Measurements from ENCODE around the gene TEX54. TPM values are rescaled to one million over a fixed set of nuclear protein-coding genes. Genes with fewer than 3 reads are reported as not detected.

Gene TEX54
- total and polyA plus RNA-seq, 2 of the 13 experiments (the other 11 are each of a cell fraction or from before 2014, with no cell fraction given): not detected

DNA sequence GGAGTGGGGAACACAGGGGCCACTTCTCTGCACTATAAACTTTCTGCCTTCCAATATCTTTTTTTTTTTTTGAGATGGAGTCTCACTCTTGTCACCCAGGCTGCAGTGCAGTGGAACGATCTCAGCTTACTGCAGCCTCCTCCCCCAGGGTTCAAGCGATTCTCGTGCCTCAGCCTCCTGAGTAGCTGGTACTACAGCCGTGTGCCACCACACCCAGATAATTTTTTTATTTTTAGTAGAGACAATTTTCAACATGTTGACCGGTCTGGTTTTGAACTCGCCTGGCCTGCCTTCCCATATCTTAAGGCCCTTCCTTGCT lies 49.7 kb upstream of the TEX54 start (continued):
- TF ChIP-seq ZSCAN22 (CRISPR knock-in tag; IDR thresholded peaks at IDR 0.05) (no peak), SMYD3 (CRISPR knock-in tag; IDR thresholded peaks at IDR 0.05) (no peak)
- TF ChIP-seq, protein P1, sequence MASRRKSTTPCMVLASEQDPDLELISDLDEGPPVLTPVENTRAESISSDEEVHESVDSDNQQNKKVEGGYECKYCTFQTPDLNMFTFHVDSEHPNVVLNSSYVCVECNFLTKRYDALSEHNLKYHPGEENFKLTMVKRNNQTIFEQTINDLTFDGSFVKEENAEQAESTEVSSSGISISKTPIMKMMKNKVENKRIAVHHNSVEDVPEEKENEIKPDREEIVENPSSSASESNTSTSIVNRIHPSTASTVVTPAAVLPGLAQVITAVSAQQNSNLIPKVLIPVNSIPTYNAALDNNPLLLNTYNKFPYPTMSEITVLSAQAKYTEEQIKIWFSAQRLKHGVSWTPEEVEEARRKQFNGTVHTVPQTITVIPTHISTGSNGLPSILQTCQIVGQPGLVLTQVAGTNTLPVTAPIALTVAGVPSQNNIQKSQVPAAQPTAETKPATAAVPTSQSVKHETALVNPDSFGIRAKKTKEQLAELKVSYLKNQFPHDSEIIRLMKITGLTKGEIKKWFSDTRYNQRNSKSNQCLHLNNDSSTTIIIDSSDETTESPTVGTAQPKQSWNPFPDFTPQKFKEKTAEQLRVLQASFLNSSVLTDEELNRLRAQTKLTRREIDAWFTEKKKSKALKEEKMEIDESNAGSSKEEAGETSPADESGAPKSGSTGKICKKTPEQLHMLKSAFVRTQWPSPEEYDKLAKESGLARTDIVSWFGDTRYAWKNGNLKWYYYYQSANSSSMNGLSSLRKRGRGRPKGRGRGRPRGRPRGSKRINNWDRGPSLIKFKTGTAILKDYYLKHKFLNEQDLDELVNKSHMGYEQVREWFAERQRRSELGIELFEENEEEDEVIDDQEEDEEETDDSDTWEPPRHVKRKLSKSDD (CRISPR knock-in tag; IDR thresholded peaks at IDR 0.05; ENCODE audit: low read depth): no peak
- TF ChIP-seq, protein P2, sequence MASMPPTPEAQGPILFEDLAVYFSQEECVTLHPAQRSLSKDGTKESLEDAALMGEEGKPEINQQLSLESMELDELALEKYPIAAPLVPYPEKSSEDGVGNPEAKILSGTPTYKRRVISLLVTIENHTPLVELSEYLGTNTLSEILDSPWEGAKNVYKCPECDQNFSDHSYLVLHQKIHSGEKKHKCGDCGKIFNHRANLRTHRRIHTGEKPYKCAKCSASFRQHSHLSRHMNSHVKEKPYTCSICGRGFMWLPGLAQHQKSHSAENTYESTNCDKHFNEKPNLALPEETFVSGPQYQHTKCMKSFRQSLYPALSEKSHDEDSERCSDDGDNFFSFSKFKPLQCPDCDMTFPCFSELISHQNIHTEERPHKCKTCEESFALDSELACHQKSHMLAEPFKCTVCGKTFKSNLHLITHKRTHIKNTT (CRISPR knock-in tag; IDR thresholded peaks at IDR 0.05): no peak

DNA sequence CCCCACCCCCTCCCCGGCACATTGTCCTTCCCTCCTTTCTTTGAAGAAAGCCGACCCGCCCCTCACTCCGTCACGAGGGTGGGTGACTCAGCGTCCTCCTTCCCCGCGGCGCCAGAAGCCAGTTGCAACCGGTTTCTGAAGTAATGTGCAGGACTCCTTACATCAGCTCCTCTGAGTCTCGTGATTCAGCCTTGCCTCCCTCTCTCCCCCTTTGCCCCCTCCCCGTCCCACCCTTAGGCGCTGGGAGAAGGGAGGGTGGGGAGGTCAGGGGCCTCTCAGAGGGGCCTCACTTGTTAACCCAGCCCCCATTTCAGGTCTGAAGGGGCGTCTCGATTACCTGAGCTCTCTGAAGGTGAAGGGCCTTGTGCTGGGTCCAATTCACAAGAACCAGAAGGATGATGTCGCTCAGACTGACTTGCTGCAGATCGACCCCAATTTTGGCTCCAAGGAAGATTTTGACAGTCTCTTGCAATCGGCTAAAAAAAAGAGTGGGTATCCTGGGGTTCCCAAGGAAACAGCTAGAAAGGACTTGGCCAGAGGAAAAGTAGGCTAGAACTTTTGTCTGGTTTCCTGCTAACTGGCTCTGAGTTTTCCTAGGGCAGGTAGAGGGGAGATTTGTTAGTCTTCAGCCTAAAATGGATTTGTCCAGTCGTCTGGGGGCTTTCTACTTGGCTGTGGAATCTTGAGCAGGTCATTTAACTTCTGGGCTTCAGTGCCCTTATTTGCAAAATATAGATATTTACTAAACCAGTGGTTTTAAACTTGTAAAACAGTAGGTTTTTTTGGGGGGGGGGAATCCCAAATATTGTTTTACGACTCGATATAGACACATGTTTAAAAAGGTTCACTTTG lies 49.2 kb upstream of the TEX54 start:
- in situ Hi-C loops (cut with HindIII; ENCODE audit: extremely low pct_ligation_motif_present, low pct_unique_long_range_greater_than_20kb) (no loop called here), intact Hi-C loops (cut with micrococcal nuclease; ENCODE audit: unreplicated experiment) (loop anchor here (1.0 to 2.0 kb wide), 2 partner anchors 26 to 95 kb away; partner anchors contain the start of gene TMEM179B)
- FAIRE-seq (peak; percentile 30), DNase-seq (ENCODE audit: low spot score) (peak; percentile 88), ATAC-seq (peak; percentile 33)
- H4K20me1 ChIP-seq (ENCODE audit: insufficient read depth, low read length): peaks cover 19% of the 10 kb centered on the region; the same call in 1 of the 2 replicates
- peak overlapping the region; percentile 93 for H3K27ac ChIP-seq (ENCODE audit: extremely low read length, insufficient read depth, low read length)
- H3K36me3 ChIP-seq (replicated peaks in 1 of 2; ENCODE audit: control insufficient read depth in 1 of 2, insufficient read depth in 2 of 2, low read length in 2 of 2): peaks cover 27 to 67% of the 10 kb centered on the region in 2 experiments
- H3K9me3 ChIP-seq (ENCODE audit: low read length): no peaks in the 10 kb centered on the region
- WGBS (ENCODE audit: low lambda C conversion rate): 5% methylated on average over 21 of the region's 21 CpGs
- H3K4me1 ChIP-seq (ENCODE audit: insufficient read depth, low read length): peaks cover 63% of the 10 kb centered on the region
- peaks cover 61% of the 10 kb centered on the region for H3K79me2 ChIP-seq (ENCODE audit: insufficient read depth, low read length)
- peak overlapping the region; percentile 81 for H3K4me2 ChIP-seq (ENCODE audit: low read depth, low read length)
- no TSS peak for BruUV-seq (replicated peaks)
- H3K27me3 ChIP-seq (ENCODE audit: control insufficient read depth in 1 of 2, insufficient read depth in 2 of 2, low read length in 2 of 2): no peaks in the 10 kb centered on the region; a peak in 1 of 5 replicates
- ChIA-PET CTCF (ENCODE audit: low intra/inter-chr PET ratio, low total read pairs) (no interaction called here), POLR2A (interaction anchor here (0.6 to 5.8 kb wide), 23 partner anchors 8 to 885 kb away, joined by 3 to 90 read pairs (median 6); partner anchors contain the start of genes AHNAK, HNRNPUL2, LBHD1 and MTA2)
- H2AFZ ChIP-seq (ENCODE audit: low read length): no peak overlapping the region
- H3K4me3 ChIP-seq (replicated peaks in 1 of 3; ENCODE audit: insufficient read depth in 1 of 3, low read depth in 2 of 3, low read length in 3 of 3): peak overlapping the region; percentile 92 to 99 (median 94)
- H3K9ac ChIP-seq (ENCODE audit: insufficient read depth, low read depth, low read length): peak overlapping the region; percentile 92
- TF ChIP-seq, protein P3, sequence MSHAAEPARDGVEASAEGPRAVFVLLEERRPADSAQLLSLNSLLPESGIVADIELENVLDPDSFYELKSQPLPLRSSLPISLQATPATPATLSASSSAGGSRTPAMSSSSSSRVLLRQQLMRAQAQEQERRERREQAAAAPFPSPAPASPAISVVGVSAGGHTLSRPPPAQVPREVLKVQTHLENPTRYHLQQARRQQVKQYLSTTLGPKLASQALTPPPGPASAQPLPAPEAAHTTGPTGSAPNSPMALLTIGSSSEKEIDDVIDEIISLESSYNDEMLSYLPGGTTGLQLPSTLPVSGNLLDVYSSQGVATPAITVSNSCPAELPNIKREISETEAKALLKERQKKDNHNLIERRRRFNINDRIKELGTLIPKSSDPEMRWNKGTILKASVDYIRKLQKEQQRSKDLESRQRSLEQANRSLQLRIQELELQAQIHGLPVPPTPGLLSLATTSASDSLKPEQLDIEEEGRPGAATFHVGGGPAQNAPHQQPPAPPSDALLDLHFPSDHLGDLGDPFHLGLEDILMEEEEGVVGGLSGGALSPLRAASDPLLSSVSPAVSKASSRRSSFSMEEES (CRISPR knock-in tag; IDR thresholded peaks at IDR 0.05): peak; percentile 91
- no peak for TF ChIP-seq SOX13 (IDR thresholded peaks at IDR 0.05)
- TF ChIP-seq SOX13 (CRISPR knock-in tag; conservative IDR thresholded peaks at IDR 0.05 in 1 of 2, IDR thresholded peaks at IDR 0.05 in 1 of 2): peak in 1 of 2 experiments; percentile 33; a peak in 1 of 4 replicates
- peak; percentile 70 for TF ChIP-seq NFE2L2 (IDR thresholded peaks at IDR 0.05; ENCODE audit: low read length)
- peak; percentile 42; the same call in 1 of the 2 replicates for TF ChIP-seq SOX5 (CRISPR knock-in tag; IDR thresholded peaks at IDR 0.05; ENCODE audit: borderline replicate concordance)
- TF ChIP-seq, protein P4, sequence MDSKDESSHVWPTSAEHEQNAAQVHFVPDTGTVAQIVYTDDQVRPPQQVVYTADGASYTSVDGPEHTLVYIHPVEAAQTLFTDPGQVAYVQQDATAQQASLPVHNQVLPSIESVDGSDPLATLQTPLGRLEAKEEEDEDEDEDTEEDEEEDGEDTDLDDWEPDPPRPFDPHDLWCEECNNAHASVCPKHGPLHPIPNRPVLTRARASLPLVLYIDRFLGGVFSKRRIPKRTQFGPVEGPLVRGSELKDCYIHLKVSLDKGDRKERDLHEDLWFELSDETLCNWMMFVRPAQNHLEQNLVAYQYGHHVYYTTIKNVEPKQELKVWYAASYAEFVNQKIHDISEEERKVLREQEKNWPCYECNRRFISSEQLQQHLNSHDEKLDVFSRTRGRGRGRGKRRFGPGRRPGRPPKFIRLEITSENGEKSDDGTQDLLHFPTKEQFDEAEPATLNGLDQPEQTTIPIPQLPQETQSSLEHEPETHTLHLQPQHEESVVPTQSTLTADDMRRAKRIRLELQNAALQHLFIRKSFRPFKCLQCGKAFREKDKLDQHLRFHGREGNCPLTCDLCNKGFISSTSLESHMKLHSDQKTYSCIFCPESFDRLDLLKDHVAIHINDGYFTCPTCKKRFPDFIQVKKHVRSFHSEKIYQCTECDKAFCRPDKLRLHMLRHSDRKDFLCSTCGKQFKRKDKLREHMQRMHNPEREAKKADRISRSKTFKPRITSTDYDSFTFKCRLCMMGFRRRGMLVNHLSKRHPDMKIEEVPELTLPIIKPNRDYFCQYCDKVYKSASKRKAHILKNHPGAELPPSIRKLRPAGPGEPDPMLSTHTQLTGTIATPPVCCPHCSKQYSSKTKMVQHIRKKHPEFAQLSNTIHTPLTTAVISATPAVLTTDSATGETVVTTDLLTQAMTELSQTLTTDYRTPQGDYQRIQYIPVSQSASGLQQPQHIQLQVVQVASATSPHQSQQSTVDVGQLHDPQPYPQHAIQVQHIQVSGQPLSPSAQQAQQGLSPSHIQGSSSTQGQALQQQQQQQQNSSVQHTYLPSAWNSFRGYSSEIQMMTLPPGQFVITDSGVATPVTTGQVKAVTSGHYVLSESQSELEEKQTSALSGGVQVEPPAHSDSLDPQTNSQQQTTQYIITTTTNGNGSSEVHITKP (CRISPR knock-in tag; IDR thresholded peaks at IDR 0.05; ENCODE audit: low read depth): peak; percentile 46; the same call in 1 of the 2 replicates
- TF ChIP-seq ZNF674 (CRISPR knock-in tag; IDR thresholded peaks at IDR 0.05; ENCODE audit: low read depth): 0 out of 2 replicates have a peak, but pooled peaks have one; percentile 1
